Thyroid gland (tissue), 4 donors: Measurements from ENCODE around the gene TMEM183A.

ENCODE experiments used
- CTCF ChIP-seq, 6 experiments: fragments of 200-600 bp in 3 of 6; fragments of 450-650 bp in 3 of 6; sonication (generic) in 3 of 6; IDR thresholded peaks; one replicate each; pipeline ENCODE4 v1.5.1; 2016 to 2019; ENCODE audit warnings: antibody characterized with exemption in 6 of 6, mild to moderate bottlenecking in 2 of 6, inconsistent platforms in 1 of 6, moderate library complexity in 1 of 6
- POLR2A ChIP-seq, 2 donors: fragments of 450-650 bp; IDR thresholded peaks; one replicate each; pipeline ENCODE4 v1.6.1; 2017; ENCODE audit warnings: antibody characterized with exemption in 2 of 2, mild to moderate bottlenecking in 2 of 2, moderate library complexity in 1 of 2

- no peak for TF ChIP-seq CTCF (IDR thresholded peaks at IDR 0.05)
- no peak for TF ChIP-seq POLR2A (IDR thresholded peaks at IDR 0.05)
Observed at GRCh38 chr1:203037509-203038190, 30.5 kb downstream of the TMEM183A start.
